ENCODE data around the gene MAPK1. TPM values are rescaled to one million over a fixed set of nuclear protein-coding genes. Genes with fewer than 3 reads are reported as not detected.
"Not testable (repeated sequence)": the region's sequence is repeated elsewhere in the genome, so short reads cannot be mapped to it uniquely, and the experiment has no call there.

MAPK1 gene
- total RNA-seq, 4 donors from 2014 or later: 44.9 to 87.2 (median 63.5) TPM

GRCh38 chr22:21909871-21910270 is 42.4 kb upstream of the MAPK1 start:
- Histone ChIP-seq H3K9me3 (no peaks in the 10 kb centered on the region), H3K4me1 (no peaks in the 10 kb centered on the region), H3K27me3 (no peaks in the 10 kb centered on the region), H3K4me3 (no peak overlapping the region), H3K27ac (replicated peaks in 1 of 4) (no peak overlapping the region), H3K36me3 (no peaks in the 10 kb centered on the region)
- DNase-seq (ENCODE audit: extremely low spot score): no peak
- TF ChIP-seq POLR2A (IDR thresholded peaks at IDR 0.05; ENCODE audit: low read depth): no peak
- TF ChIP-seq EP300 (IDR thresholded peaks at IDR 0.05): no peak
- no peak for TF ChIP-seq CTCF (IDR thresholded peaks at IDR 0.05)
- TF ChIP-seq POLR2AphosphoS5 (IDR thresholded peaks at IDR 0.05): no peak
- intact Hi-C loops (cut with DNase I): no loop called here
- WGBS: 97% methylated on average over 2 of the region's 2 CpGs

GRCh38 chr22:21907638-21908522 is 40.4 kb upstream of the MAPK1 start:
- TF ChIP-seq POLR2AphosphoS5 (IDR thresholded peaks at IDR 0.05): no peak
- TF ChIP-seq CTCF (IDR thresholded peaks at IDR 0.05): no peak
- TF ChIP-seq EP300 (IDR thresholded peaks at IDR 0.05): no peak
- no peak for TF ChIP-seq POLR2A (IDR thresholded peaks at IDR 0.05; ENCODE audit: low read depth)
- no peak for DNase-seq (ENCODE audit: extremely low spot score)
- 95% methylated on average over 7 of the region's 7 CpGs for WGBS
- intact Hi-C loops (cut with DNase I): no loop called here
- Histone ChIP-seq H3K27me3 (no peaks in the 10 kb centered on the region), H3K27ac (replicated peaks in 1 of 4) (no peak overlapping the region), H3K4me1 (no peaks in the 10 kb centered on the region), H3K4me3 (no peak overlapping the region), H3K9me3 (no peaks in the 10 kb centered on the region), H3K36me3 (peaks cover 0 to 6% (median 0%) of the 10 kb centered on the region in 4 donors)

- H3K9me3 ChIP-seq; H3K27me3 ChIP-seq; H3K4me1 ChIP-seq; intact Hi-C loops (cut with DNase I); H3K36me3 ChIP-seq; H3K27ac ChIP-seq (replicated peaks in 1 of 4); DNase-seq (ENCODE audit: extremely low spot score); H3K4me3 ChIP-seq: not testable (repeated sequence)
- 96% methylated on average over 11 of the region's 11 CpGs for WGBS
Measured at GRCh38 chr22:21905234-21905633, 37.8 kb upstream of the MAPK1 start.

DNA sequence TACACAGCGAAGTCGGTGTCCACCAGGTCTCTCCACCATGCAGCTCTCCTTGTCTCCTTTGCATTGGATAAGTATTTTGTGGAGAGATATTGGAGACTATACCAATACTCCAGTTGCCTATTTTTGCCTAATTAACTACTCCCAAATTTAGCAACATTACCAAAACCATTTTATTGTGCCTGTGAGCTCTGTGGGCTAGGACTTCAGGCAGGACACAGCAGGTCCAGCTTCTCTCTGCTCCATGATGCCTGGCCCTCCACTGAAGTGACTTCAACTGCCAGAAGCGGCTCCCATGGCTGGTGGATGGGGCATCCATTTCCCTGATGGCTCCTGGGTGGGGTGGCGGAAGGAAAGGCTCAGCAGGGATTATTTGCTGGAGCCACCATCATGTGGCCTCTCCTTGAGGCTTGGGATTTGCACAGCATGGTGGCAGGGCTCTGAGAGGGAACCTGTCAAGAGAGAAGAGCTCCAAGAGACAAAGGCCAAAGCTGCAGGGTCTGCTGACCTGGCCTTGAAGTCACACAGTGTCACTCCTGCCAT is 36.9 kb upstream of the MAPK1 start:
- Histone ChIP-seq H3K27me3 (no peaks in the 10 kb centered on the region), H3K36me3 (peaks cover 0 to 6% (median 0%) of the 10 kb centered on the region in 4 donors), H3K27ac (replicated peaks in 1 of 4) (no peak overlapping the region), H3K4me1 (no peaks in the 10 kb centered on the region), H3K9me3 (no peaks in the 10 kb centered on the region), H3K4me3 (no peak overlapping the region)
- intact Hi-C loops (cut with DNase I): no loop called here
- 93% methylated on average over 4 of the region's 4 CpGs for WGBS
- TF ChIP-seq POLR2AphosphoS5 (IDR thresholded peaks at IDR 0.05) (no peak), EP300 (IDR thresholded peaks at IDR 0.05) (no peak), CTCF (IDR thresholded peaks at IDR 0.05) (no peak), POLR2A (IDR thresholded peaks at IDR 0.05; ENCODE audit: low read depth) (no peak)
- DNase-seq (ENCODE audit: extremely low spot score): no peak

DNA sequence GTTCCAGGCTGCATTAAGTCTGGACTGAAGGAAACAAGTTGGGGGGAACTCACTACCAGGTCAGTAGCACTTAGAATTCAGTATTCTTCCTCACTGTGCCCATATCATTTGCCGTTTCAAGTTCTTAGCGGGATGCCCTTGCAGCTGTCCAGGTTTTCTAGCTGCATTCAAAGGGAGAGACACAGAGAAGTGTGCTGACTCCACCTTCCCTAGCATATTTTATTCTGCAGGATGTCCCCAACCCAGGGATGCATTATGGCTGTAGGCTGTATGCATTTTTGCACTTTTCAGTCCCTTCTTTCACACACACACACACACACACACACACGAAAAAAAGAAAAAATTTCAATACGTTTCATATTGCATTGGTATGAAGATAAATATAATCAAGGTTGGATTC is 35.8 kb upstream of the MAPK1 start:
- WGBS: 88% methylated on average over 4 of the region's 4 CpGs
- intact Hi-C loops (cut with DNase I): no loop called here
- Histone ChIP-seq H3K27me3 (no peaks in the 10 kb centered on the region), H3K4me3 (no peak overlapping the region), H3K36me3 (peaks cover 0 to 6% (median 0%) of the 10 kb centered on the region in 4 donors), H3K27ac (replicated peaks in 1 of 4) (no peak overlapping the region), H3K4me1 (no peaks in the 10 kb centered on the region), H3K9me3 (no peaks in the 10 kb centered on the region)
- no peak for DNase-seq (ENCODE audit: extremely low spot score)
- TF ChIP-seq POLR2AphosphoS5 (IDR thresholded peaks at IDR 0.05): no peak
- TF ChIP-seq EP300 (IDR thresholded peaks at IDR 0.05): no peak
- TF ChIP-seq POLR2A (IDR thresholded peaks at IDR 0.05; ENCODE audit: low read depth): no peak
- TF ChIP-seq CTCF (IDR thresholded peaks at IDR 0.05): no peak

Measured in esophagus muscularis mucosa (tissue), 4 donors.